ENCODE results near the gene ITGA4.
"Not testable (repeated sequence)": the region's sequence is repeated elsewhere in the genome, so short reads cannot be mapped to it uniquely, and the experiment has no call there.

Gene ITGA4

GRCh38 chr2:181457121-181457740 lies at the start of gene ITGA4:
ITGA4 (plus strand) TSS chr2:181457386; CDS start chr2:181457655, 269 bp downstream.
- DNase-seq (ENCODE audit: low read depth in 2 of 2): peak; percentile 67 to 73

GRCh38 chr2:181408861-181409260 lies 48.3 kb upstream of the ITGA4 start:
- DNase-seq (ENCODE audit: low read depth in 2 of 2): no peak

GRCh38 chr2:181411105-181411849 lies 45.9 kb upstream of the ITGA4 start:
- no peak for DNase-seq (ENCODE audit: low read depth in 2 of 2)

- DNase-seq (ENCODE audit: low read depth in 2 of 2): no peak
These were observed 37.9 kb upstream of the ITGA4 start for GRCh38 chr2:181419129-181419855.

GRCh38 chr2:181420259-181421130 lies 36.7 kb upstream of the ITGA4 start:
- DNase-seq (ENCODE audit: low read depth in 2 of 2): no peak

GRCh38 chr2:181421131-181421458 lies 36.1 kb upstream of the ITGA4 start:
- no peak for DNase-seq (ENCODE audit: low read depth in 2 of 2)

GRCh38 chr2:181421464-181421863 lies 35.7 kb upstream of the ITGA4 start:
- no peak for DNase-seq (ENCODE audit: low read depth in 2 of 2)

GRCh38 chr2:181426672-181427071 lies 30.5 kb upstream of the ITGA4 start:
- no peak for DNase-seq (ENCODE audit: low read depth in 2 of 2)

- no peak for DNase-seq (ENCODE audit: low read depth in 2 of 2)
These were observed 26.6 kb upstream of the ITGA4 start for GRCh38 chr2:181430406-181431118.

- DNase-seq (ENCODE audit: low read depth in 2 of 2): no peak
These were observed 25.5 kb upstream of the ITGA4 start for GRCh38 chr2:181431674-181432073.

- DNase-seq (ENCODE audit: low read depth in 2 of 2): no peak
These were observed 18.9 kb upstream of the ITGA4 start for GRCh38 chr2:181438261-181438660.

- no peak for DNase-seq (ENCODE audit: low read depth in 2 of 2)
These were observed 16.8 kb upstream of the ITGA4 start for GRCh38 chr2:181440344-181440743.

- no peak for DNase-seq (ENCODE audit: low read depth in 2 of 2)
These were observed 16.3 kb upstream of the ITGA4 start for GRCh38 chr2:181440919-181441318.

GRCh38 chr2:181441670-181442069 lies 15.5 kb upstream of the ITGA4 start:
- DNase-seq (ENCODE audit: low read depth in 2 of 2): no peak

- no peak for DNase-seq (ENCODE audit: low read depth in 2 of 2)
These were observed 12.5 kb upstream of the ITGA4 start for GRCh38 chr2:181444654-181445053.

- no peak for DNase-seq (ENCODE audit: low read depth in 2 of 2)
These were observed 10.2 kb upstream of the ITGA4 start for GRCh38 chr2:181446985-181447384.

- DNase-seq (ENCODE audit: low read depth in 2 of 2): not testable (repeated sequence)
These were observed 7.9 kb upstream of the ITGA4 start for GRCh38 chr2:181449278-181449677.

GRCh38 chr2:181454686-181455450 lies 2.3 kb upstream of the ITGA4 start:
- DNase-seq (ENCODE audit: low read depth in 2 of 2): no peak

GRCh38 chr2:181456660-181457120 lies 496 bp upstream of the ITGA4 start:
- peak; percentile 28 to 46 for DNase-seq (ENCODE audit: low read depth in 2 of 2)

GRCh38 chr2:181457741-181458425 lies 697 bp downstream of the ITGA4 start:
- peak; percentile 19 to 45 for DNase-seq (ENCODE audit: low read depth in 2 of 2)

Data from stimulated activated CD4-positive, alpha-beta T cell treated with anti-CD3 and anti-CD28 coated beads, Interleukin-12 subunit alpha, Interleukin-12 subunit beta, amount 100 ng/mL, for 24 hours (primary cell).